ENCODE results near the gene POLDIP3.
A peak's percentile ranks its signal among the peaks of the same experiment; 100 is the strongest.
"Not testable (repeated sequence)": the region's sequence is repeated elsewhere in the genome, so short reads cannot be mapped to it uniquely, and the experiment has no call there.

Gene POLDIP3

DNA sequence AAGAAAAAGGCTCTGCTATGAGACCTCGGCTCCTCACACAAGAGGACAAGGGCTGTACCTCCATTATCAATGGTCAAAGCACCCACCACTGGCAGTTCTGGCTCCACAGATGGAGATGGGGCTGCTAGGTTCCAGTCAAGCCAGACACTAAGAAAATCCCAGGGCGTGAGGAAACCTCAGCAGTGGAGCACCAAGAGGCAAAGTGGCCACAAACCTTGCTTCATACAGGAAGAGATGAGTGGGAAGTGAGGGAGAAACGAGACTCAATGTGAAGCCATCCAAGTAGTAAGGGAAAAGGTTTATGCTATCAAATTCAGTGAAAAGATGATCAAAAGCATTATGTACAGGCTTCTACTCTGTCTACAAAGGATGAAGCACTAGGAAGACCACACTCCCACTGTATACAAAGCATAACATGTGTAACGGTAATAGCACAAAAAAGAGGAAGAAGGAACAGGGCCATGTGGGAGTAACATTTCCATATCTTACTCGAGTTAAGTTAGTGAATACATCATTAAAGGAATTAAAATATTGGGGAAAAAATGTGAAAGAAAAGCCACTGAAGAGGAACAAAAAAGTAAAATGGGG, 27.0 kb downstream of the POLDIP3 start:
- peaks cover 57 to 66% of the 10 kb centered on the region in 2 donors for H3K36me3 ChIP-seq (ENCODE audit: control insufficient read depth in 2 of 2, insufficient read depth in 2 of 2, low read length in 2 of 2)
- no peak overlapping the region for H3K4me3 ChIP-seq (ENCODE audit: low read length in 2 of 2)
- H3K27ac ChIP-seq (ENCODE audit: low read depth in 2 of 2, low read length in 2 of 2) = no peak overlapping the region
- no peaks in the 10 kb centered on the region for H3K4me1 ChIP-seq (ENCODE audit: control insufficient read depth in 2 of 2, insufficient read depth in 2 of 2, low read length in 2 of 2)
- no peaks in the 10 kb centered on the region for H3K9me3 ChIP-seq (ENCODE audit: control insufficient read depth in 2 of 2, low read length in 2 of 2)
- no peaks in the 10 kb centered on the region for H3K27me3 ChIP-seq (ENCODE audit: control insufficient read depth in 2 of 2, insufficient read depth in 2 of 2, low read length in 2 of 2)
- no peak overlapping the region for H3K9ac ChIP-seq (ENCODE audit: low read depth in 1 of 2, low read length in 2 of 2)

DNA sequence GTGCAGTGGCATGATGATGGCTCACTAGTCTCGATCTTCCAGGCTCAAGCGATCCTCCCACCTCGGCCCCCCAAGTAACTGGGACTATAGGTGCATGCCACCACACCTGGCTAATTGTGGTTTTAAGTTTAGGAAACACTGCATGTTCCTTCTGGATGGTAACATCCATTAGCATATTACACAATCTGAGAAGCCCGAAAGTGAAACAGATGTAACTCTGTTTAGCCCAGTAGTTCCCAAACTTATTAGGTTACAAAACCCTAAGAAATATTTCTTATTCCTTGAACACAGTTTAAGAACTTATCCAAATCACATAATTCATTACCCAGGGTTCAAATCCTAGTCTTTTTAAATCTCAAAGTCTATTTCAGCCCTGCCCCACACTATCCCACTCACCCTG, 28.3 kb downstream of the POLDIP3 start:
- H3K9me3 ChIP-seq (ENCODE audit: control insufficient read depth in 2 of 2, low read length in 2 of 2) = no peaks in the 10 kb centered on the region

DNA sequence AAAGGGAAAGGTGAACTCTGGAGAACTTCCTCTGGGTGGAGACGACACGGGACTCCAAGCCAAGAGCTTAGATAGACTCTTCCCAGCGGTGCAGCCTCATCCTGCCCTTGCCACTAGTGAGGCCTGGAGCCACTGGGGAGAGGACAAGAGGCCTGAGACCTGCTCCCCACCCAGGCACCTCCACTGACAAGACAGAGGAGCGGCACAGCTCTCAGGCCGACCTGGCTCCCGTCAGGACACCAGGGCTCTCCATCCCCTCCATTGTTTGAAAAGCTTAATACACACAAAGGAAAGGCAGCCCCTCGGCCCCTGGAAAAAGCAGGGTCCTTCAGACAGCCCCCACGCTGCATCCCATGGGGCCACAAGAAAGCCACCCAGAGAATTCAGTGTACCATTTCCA, 29.6 kb downstream of the POLDIP3 start:
- Histone ChIP-seq H3K4me1 (ENCODE audit: control insufficient read depth in 2 of 2, insufficient read depth in 2 of 2, low read length in 2 of 2) (peaks cover 3 to 9% of the 10 kb centered on the region in 2 donors), H3K9ac (ENCODE audit: low read depth in 1 of 2, low read length in 2 of 2) (no peak overlapping the region), H3K27me3 (ENCODE audit: control insufficient read depth in 2 of 2, insufficient read depth in 2 of 2, low read length in 2 of 2) (no peaks in the 10 kb centered on the region), H3K36me3 (ENCODE audit: control insufficient read depth in 2 of 2, insufficient read depth in 2 of 2, low read length in 2 of 2) (peaks cover 42 to 46% of the 10 kb centered on the region in 2 donors), H3K27ac (ENCODE audit: low read depth in 2 of 2, low read length in 2 of 2) (no peak overlapping the region), H3K4me3 (ENCODE audit: low read length in 2 of 2) (no peak overlapping the region), H3K9me3 (ENCODE audit: control insufficient read depth in 2 of 2, low read length in 2 of 2) (no peaks in the 10 kb centered on the region)

More for the DNA sequence above, 28.3 kb downstream of the POLDIP3 start:
- H3K27ac ChIP-seq (ENCODE audit: low read depth in 2 of 2, low read length in 2 of 2) = no peak overlapping the region
- no peak overlapping the region for H3K4me3 ChIP-seq (ENCODE audit: low read length in 2 of 2)
- no peaks in the 10 kb centered on the region for H3K27me3 ChIP-seq (ENCODE audit: control insufficient read depth in 2 of 2, insufficient read depth in 2 of 2, low read length in 2 of 2)
- H3K36me3 ChIP-seq (ENCODE audit: control insufficient read depth in 2 of 2, insufficient read depth in 2 of 2, low read length in 2 of 2) = peaks cover 44 to 54% of the 10 kb centered on the region in 2 donors
- H3K9ac ChIP-seq (ENCODE audit: low read depth in 1 of 2, low read length in 2 of 2) = no peak overlapping the region
- peaks cover 3 to 5% of the 10 kb centered on the region in 2 donors for H3K4me1 ChIP-seq (ENCODE audit: control insufficient read depth in 2 of 2, insufficient read depth in 2 of 2, low read length in 2 of 2)

DNA sequence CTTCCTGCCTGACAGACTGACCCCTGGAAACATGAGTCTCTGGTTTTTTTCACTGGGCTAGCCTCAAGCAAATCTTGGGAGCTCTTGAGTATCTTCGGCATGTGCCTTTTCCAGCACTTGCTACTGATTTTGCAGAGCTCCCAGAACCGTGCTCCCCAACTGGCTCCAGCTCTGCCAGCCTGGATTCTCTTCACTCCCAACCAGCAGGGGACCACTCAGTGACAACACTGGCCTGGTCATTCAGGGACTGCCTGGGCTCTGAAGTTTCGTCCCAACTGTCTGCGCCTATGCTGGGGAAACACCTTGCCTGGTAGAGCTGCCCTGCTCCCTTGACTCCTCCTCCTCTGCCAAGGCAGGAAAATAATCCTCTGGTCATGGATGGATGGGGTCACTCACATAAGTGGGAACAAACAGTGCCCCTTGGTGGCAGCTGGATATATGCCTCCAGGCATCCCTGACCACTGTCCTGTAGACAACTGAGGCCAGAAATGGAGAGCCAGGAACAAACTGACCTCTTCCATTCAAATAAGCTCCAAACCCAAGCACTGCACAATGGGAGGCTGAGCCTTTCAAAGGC, 30.2 kb downstream of the POLDIP3 start:
- Histone ChIP-seq H3K4me1 (ENCODE audit: control insufficient read depth in 2 of 2, insufficient read depth in 2 of 2, low read length in 2 of 2) (peaks cover 3 to 9% of the 10 kb centered on the region in 2 donors), H3K36me3 (ENCODE audit: control insufficient read depth in 2 of 2, insufficient read depth in 2 of 2, low read length in 2 of 2) (peaks cover 38 to 43% of the 10 kb centered on the region in 2 donors), H3K27ac (ENCODE audit: low read depth in 2 of 2, low read length in 2 of 2) (no peak overlapping the region)

DNA sequence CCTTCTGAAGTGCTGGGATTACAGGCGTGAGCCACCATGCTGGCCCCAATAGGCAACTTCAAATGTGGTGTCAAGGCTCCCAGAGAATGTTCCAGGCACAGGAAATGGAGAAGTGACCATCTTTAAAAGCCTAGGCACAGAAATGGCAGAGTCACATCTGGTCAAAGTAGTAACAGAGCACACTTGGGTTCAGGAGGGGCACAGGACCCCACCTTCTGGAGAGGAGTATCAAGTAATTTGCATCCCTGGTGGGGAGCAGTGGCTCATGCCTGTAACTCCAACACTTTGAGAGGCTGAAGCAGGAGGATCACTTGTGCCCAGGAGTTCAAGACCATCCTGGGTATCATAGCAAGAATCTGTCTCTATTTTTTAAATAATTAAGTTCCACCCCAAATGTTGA, 31.7 kb downstream of the POLDIP3 start:
- Histone ChIP-seq H3K27me3 (ENCODE audit: control insufficient read depth in 2 of 2, insufficient read depth in 2 of 2, low read length in 2 of 2) (no peaks in the 10 kb centered on the region), H3K9me3 (ENCODE audit: control insufficient read depth in 2 of 2, low read length in 2 of 2) (no peaks in the 10 kb centered on the region), H3K36me3 (ENCODE audit: control insufficient read depth in 2 of 2, insufficient read depth in 2 of 2, low read length in 2 of 2) (peaks cover 37 to 46% of the 10 kb centered on the region in 2 donors), H3K4me3 (ENCODE audit: low read length in 2 of 2) (no peak overlapping the region), H3K27ac (ENCODE audit: low read depth in 2 of 2, low read length in 2 of 2) (no peak overlapping the region), H3K4me1 (ENCODE audit: control insufficient read depth in 2 of 2, insufficient read depth in 2 of 2, low read length in 2 of 2) (peaks cover 3 to 9% of the 10 kb centered on the region in 2 donors), H3K9ac (ENCODE audit: low read depth in 1 of 2, low read length in 2 of 2) (no peak overlapping the region)

More for the DNA sequence above, 30.2 kb downstream of the POLDIP3 start:
- H3K9ac ChIP-seq (ENCODE audit: low read depth in 1 of 2, low read length in 2 of 2) = no peak overlapping the region
- no peaks in the 10 kb centered on the region for H3K27me3 ChIP-seq (ENCODE audit: control insufficient read depth in 2 of 2, insufficient read depth in 2 of 2, low read length in 2 of 2)
- no peak overlapping the region for H3K4me3 ChIP-seq (ENCODE audit: low read length in 2 of 2)
- H3K9me3 ChIP-seq (ENCODE audit: control insufficient read depth in 2 of 2, low read length in 2 of 2) = no peaks in the 10 kb centered on the region

DNA sequence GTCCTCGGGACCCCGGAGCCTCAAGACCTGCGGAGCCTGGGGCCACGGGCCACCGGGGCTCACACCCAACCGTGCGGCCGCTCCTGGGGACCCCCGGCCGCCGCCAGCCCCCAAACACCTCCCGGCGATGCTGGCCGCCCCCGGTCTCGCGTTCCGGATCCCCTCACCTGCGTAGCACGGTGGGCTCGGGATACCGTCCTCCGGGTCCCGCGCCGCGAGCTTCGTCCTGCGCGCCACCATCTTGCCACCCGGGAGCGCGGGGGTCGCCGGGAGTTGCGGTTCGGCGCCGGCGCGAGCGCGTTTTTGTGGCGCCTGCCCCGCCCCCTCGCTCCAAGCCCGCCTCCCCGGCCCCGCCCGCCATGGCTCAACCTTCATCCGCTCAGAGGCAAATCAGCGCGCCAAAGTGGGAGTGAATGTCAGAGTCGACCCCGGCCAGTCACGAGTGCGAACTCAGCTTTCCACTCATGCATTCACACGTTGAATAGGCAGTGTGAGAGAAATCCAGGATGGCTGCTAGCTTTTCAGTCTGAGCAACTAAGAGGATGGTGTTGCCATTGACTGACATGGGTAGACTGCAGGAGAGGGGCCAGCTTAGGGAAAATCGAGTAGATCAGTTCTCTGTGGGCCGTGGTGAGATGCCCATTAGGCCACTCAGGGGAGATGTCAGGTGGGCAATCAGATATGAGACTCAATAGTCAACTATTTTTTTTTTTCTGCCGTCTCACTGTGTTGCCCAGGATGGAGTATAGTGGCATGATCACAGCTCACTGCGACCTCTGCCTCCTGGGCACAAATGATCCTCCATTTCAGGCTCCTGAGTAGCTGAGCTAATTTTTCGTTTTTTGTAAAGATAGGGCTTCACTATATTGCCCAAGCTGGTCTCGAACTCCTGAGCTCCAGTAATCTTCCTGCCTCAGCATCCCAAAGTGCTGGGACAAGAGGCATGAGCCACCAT, 32.6 kb downstream of the POLDIP3 start:
- Histone ChIP-seq H3K27me3 (ENCODE audit: control insufficient read depth in 2 of 2, insufficient read depth in 2 of 2, low read length in 2 of 2) (no peaks in the 10 kb centered on the region), H3K4me3 (ENCODE audit: low read length in 2 of 2) (peak overlapping the region; percentile 69 to 70), H3K9me3 (ENCODE audit: control insufficient read depth in 2 of 2, low read length in 2 of 2) (no peaks in the 10 kb centered on the region), H3K9ac (ENCODE audit: low read depth in 1 of 2, low read length in 2 of 2) (peak overlapping the region in 1 of 2 donors; percentile 72), H3K27ac (ENCODE audit: low read depth in 2 of 2, low read length in 2 of 2) (no peak overlapping the region), H3K4me1 (ENCODE audit: control insufficient read depth in 2 of 2, insufficient read depth in 2 of 2, low read length in 2 of 2) (peaks cover 3 to 9% of the 10 kb centered on the region in 2 donors), H3K36me3 (ENCODE audit: control insufficient read depth in 2 of 2, insufficient read depth in 2 of 2, low read length in 2 of 2) (peaks cover 36 to 45% of the 10 kb centered on the region in 2 donors)

DNA sequence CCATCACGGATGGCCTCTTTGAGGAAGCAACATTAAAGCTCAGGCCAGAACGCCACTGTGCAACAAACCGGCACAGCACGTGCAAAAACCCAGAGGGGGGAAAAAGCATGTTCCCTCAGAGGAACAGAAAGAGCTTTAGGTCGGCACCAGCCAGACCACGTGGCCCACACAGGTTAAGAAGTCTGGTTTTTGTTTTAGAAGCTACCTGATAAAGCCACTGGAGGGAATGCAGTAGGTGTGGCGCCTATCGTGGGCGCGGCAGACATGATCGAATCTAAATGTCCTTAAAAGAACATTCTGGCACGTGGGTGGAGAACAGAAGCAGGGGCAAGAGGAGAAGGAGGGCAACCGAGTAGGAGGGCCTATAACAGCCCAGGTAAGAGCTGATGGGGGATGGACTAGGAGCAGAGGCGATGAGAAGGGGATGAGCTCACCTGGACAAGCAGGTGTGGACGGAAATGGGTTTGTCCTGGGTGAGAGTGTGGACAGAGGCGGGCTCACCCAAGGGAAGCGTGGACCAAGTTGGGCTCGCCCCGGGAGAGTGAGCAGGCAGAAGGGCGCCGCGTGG, 33.4 kb downstream of the POLDIP3 start:
- H3K27me3 ChIP-seq (ENCODE audit: control insufficient read depth in 2 of 2, insufficient read depth in 2 of 2, low read length in 2 of 2); H3K9me3 ChIP-seq (ENCODE audit: control insufficient read depth in 2 of 2, low read length in 2 of 2); H3K4me1 ChIP-seq (ENCODE audit: control insufficient read depth in 2 of 2, insufficient read depth in 2 of 2, low read length in 2 of 2); H3K27ac ChIP-seq (ENCODE audit: low read depth in 2 of 2, low read length in 2 of 2): not testable (repeated sequence)
- Histone ChIP-seq H3K4me3 (ENCODE audit: low read length in 2 of 2) (peak overlapping the region; percentile 69 to 70), H3K9ac (ENCODE audit: low read depth in 1 of 2, low read length in 2 of 2) (peak overlapping the region in 1 of 2 donors; percentile 72), H3K36me3 (ENCODE audit: control insufficient read depth in 2 of 2, insufficient read depth in 2 of 2, low read length in 2 of 2) (peaks cover 30 to 39% of the 10 kb centered on the region in 2 donors)

DNA sequence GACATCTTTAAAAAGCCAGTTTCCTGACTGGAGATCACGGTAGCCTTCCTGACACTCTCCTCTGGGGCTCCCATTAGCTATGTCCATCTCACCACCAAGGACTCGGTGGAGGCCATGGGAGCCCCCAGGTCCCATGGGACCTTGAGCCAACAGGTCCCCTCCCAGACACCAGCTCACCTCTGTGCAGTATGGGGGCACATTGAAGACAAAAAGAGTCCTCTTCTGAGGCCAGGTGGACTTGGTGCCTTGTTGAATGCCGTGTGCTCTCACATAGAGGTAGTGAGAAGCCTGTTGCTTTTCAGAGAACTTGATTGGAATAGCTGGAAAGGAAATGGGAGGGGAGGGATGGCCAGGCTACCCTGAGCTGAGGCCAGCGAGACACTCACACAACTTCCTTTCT, 34.6 kb downstream of the POLDIP3 start:
- H3K27me3 ChIP-seq (ENCODE audit: control insufficient read depth in 2 of 2, insufficient read depth in 2 of 2, low read length in 2 of 2) = not testable (repeated sequence)
- peaks cover 19 to 27% of the 10 kb centered on the region in 2 donors for H3K36me3 ChIP-seq (ENCODE audit: control insufficient read depth in 2 of 2, insufficient read depth in 2 of 2, low read length in 2 of 2)

DNA sequence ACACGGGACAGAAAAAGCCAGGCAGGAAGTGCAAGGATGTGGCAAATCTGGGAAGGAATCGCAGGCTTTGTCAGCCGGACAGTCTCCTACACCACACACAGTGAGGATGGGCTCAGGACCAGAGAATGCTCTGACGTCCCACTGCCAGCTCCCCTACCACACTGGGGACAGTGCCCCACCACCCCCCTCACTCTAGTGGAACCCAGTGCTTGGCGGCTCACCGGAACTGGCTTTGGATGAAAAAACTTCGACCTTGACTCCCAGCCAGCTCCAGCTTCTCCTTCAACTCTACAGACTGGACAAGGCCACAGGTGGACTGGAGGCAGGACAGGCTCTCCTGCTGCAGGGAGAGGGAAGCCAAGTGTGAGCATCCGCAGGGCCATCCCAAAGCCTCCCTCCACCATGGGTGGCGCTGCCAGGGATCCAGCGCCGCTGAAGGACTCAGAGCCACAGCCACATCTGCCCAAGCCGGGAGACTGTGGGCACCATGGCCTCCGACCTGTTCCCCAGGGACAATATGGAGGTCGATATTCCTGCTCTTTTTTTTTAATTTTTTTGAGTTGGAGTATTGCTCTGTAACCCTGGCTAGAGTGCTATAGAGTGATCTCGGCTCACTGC, 37.0 kb downstream of the POLDIP3 start:
- H3K4me3 ChIP-seq (ENCODE audit: low read length in 2 of 2) = no peak overlapping the region
- H3K4me1 ChIP-seq (ENCODE audit: control insufficient read depth in 2 of 2, insufficient read depth in 2 of 2, low read length in 2 of 2) = peaks cover 3 to 9% of the 10 kb centered on the region in 2 donors

More for the DNA sequence above, 34.6 kb downstream of the POLDIP3 start:
- H3K9ac ChIP-seq (ENCODE audit: low read depth in 1 of 2, low read length in 2 of 2); H3K4me3 ChIP-seq (ENCODE audit: low read length in 2 of 2); H3K4me1 ChIP-seq (ENCODE audit: control insufficient read depth in 2 of 2, insufficient read depth in 2 of 2, low read length in 2 of 2); H3K9me3 ChIP-seq (ENCODE audit: control insufficient read depth in 2 of 2, low read length in 2 of 2); H3K27ac ChIP-seq (ENCODE audit: low read depth in 2 of 2, low read length in 2 of 2): not testable (repeated sequence)

More for the DNA sequence above, 37.0 kb downstream of the POLDIP3 start:
- Histone ChIP-seq H3K9me3 (ENCODE audit: control insufficient read depth in 2 of 2, low read length in 2 of 2) (no peaks in the 10 kb centered on the region), H3K9ac (ENCODE audit: low read depth in 1 of 2, low read length in 2 of 2) (no peak overlapping the region), H3K27ac (ENCODE audit: low read depth in 2 of 2, low read length in 2 of 2) (no peak overlapping the region), H3K36me3 (ENCODE audit: control insufficient read depth in 2 of 2, insufficient read depth in 2 of 2, low read length in 2 of 2) (peaks cover 9 to 17% of the 10 kb centered on the region in 2 donors), H3K27me3 (ENCODE audit: control insufficient read depth in 2 of 2, insufficient read depth in 2 of 2, low read length in 2 of 2) (no peaks in the 10 kb centered on the region)
